Measurements from ENCODE around the gene HERPUD2.
"Not testable (repeated sequence)": the region's sequence is repeated elsewhere in the genome, so short reads cannot be mapped to it uniquely, and the experiment has no call there.

HERPUD2 gene

GRCh38 chr7:35613150-35613549 is 81.8 kb downstream of the HERPUD2 start:
- DNase-seq (ENCODE audit: low read depth in 3 of 3) = no peak

DNA sequence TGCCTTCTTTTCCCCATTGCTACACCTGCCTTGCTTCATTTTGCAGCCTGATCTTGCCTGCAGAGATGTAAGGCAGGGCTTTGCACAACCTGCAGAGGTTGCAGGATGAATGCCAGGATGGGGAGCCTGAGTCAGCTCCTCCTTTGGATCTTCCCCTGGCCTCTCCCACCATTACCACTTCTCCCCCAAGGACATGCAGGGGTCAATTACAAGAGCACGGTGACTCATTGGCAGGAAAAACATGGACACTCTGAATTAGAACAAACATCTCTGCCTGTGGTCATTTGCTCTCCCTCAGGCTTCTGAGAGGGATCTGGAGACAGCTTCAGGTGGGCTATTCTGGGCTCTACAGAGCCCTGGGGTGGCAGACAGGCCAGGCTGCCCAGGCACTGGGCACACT is 89.2 kb downstream of the HERPUD2 start:
- DNase-seq (ENCODE audit: low read depth in 3 of 3) = no peak

GRCh38 chr7:35604595-35604994 is 90.3 kb downstream of the HERPUD2 start:
- DNase-seq (ENCODE audit: low read depth in 3 of 3) = no peak

DNA sequence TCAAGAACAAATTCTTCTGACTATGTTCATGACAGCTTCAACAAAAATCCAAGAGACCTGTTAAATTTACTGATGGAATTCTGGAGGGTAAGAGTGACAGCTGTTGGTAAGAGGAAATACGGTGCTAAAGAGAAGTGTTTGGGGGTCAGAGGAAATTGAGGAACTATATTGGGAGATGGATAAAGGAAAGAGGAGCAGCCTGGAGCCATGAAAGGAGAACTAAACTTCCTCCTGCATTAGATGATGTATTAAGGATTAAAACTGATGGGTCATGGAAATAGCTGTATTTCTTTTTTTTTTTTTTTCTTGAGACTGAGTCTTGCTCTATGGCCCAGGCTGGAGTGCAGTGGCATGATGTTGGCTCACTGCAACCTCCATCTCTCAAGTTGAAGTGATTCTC is 95.3 kb downstream of the HERPUD2 start:
- DNase-seq (ENCODE audit: low read depth in 3 of 3) = no peak

- DNase-seq (ENCODE audit: low read depth in 3 of 3) = no peak
These were observed 95.9 kb downstream of the HERPUD2 start for GRCh38 chr7:35599061-35599460.

GRCh38 chr7:35596061-35596460 is 98.9 kb downstream of the HERPUD2 start:
- DNase-seq (ENCODE audit: low read depth in 3 of 3) = no peak

DNA sequence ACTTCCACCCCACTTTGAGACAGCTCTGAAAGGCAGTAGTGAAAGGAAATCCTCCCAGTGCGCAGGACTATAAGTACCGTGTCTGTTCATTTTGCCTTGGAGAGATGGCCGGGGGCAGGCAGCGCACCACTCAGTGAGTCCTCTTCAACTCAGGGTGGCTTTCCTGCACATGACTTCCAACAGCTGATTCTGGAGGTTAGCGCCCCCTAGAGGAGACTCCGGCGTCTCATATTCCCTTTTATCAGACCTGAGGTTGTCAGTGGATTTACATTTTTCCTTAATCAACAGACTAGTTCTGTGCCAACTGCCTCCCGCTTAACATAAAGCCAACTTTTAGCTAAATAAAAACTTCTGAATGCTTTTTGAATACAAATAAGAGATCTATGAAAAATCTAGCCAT is 101.0 kb downstream of the HERPUD2 start:
- peak in 1 of 3 experiments; percentile 9 for DNase-seq (ENCODE audit: low read depth in 3 of 3)

DNA sequence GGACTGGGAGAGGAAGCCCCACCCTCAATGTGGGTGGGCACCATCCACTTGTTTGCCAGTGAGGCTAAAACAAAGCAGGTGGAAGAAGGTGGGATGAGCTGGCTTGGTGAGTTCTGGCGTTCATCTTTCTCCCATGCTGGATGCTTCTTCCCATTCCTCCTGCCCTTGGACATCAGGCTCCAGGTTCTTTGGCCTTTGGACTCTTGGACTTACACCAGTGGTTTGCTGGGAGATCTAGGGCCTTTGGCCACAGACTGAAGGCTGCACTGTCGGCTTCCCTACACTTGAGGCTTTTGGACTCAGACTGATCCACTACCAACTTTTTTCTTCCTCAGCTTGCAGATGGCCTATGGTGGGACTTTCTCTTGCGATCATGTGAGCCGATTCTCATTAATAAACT is 106.3 kb downstream of the HERPUD2 start:
- DNase-seq (ENCODE audit: low read depth in 3 of 3) = no peak

- DNase-seq (ENCODE audit: low read depth in 3 of 3) = no peak
These were observed 109.9 kb downstream of the HERPUD2 start for GRCh38 chr7:35584990-35585389.

- DNase-seq (ENCODE audit: low read depth in 3 of 3) = not testable (repeated sequence)
These were observed 110.4 kb downstream of the HERPUD2 start for GRCh38 chr7:35584533-35584932.

Measured in stimulated activated CD4-positive, alpha-beta T cell treated with anti-CD3 and anti-CD28 coated beads, TNF-alpha, amount 100 ng/mL, for 24 hours (primary cell).